Osteocyte (in vitro differentiated cells): ENCODE data around the gene PRKCE. TPM values are rescaled to one million over a fixed set of nuclear protein-coding genes. Genes with fewer than 3 reads are reported as not detected.

ENCODE experiments used
- DNase-seq: peaks from one replicate; pipeline ENCODE4 v3.0.0; 2021; ENCODE audit warnings: mixed read lengths; ENCODE audit not compliant: unreplicated experiment; ENCODE audit errors: extremely low spot score
- H3K27ac Mint-ChIP-seq: one replicate; pipeline ENCODE4 v1.8.0; 2021; ENCODE audit warnings: mild to moderate bottlenecking, mixed read lengths; ENCODE audit not compliant: unreplicated experiment
- H3K27me3 Mint-ChIP-seq: one replicate; pipeline ENCODE4 v1.8.0; 2021; ENCODE audit warnings: mixed read lengths; ENCODE audit not compliant: unreplicated experiment
- H3K36me3 Mint-ChIP-seq: one replicate; pipeline ENCODE4 v1.8.0; 2021; ENCODE audit warnings: mixed read lengths; ENCODE audit not compliant: unreplicated experiment
- H3K4me1 Mint-ChIP-seq: one replicate; pipeline ENCODE4 v1.8.0; 2021; ENCODE audit warnings: mixed read lengths; ENCODE audit not compliant: unreplicated experiment
- H3K4me3 Mint-ChIP-seq: one replicate; pipeline ENCODE4 v1.8.0; 2021; ENCODE audit warnings: mild to moderate bottlenecking, moderate library complexity, mixed read lengths; ENCODE audit not compliant: unreplicated experiment
- H3K9me3 Mint-ChIP-seq: one replicate; pipeline ENCODE4 v1.8.0; 2021; ENCODE audit warnings: mixed read lengths; ENCODE audit not compliant: unreplicated experiment
- total RNA-seq: library from RNA; stranded (reverse); gene quantifications from 2 replicates; pipeline ENCODE4 v1.2.1, GENCODE V29; 2021
- TF ChIP-seq, protein P1 (sequence below): fragments of 200-600 bp; sonication (generic); IDR thresholded peaks from 2 replicates; pipeline ENCODE4 v1.5.0; 2021; ENCODE audit warnings: antibody characterized with exemption, mild to moderate bottlenecking, moderate library complexity

Gene PRKCE
- total RNA-seq, 1 donor from 2014 or later: 13.8 TPM

DNA sequence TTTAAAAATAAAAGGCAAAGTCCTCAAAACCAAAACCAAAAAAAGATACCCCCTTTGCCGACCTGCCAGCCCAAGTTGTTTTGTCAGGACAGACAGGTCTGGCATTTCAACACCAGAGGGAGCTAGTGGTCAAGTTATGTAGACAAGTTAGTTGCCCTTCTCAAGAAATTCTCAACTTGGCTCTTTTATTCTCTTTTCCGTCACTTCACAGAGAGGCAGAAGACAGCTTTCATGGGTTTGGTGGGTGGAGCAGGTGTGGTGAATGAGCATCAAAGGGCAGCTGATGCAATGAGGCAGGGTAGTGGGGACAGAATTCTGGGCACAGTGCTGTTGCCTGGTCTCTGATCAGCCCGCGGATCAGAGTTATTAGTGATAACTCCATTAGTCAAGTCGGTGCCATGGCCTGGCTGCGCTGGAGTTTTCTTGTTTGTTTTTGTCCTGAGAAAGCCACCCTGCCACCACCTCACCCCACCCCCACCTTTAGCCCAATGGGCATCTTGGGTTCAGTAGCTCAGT, 342.1 kb downstream of the PRKCE start:
- TF ChIP-seq, protein P1, sequence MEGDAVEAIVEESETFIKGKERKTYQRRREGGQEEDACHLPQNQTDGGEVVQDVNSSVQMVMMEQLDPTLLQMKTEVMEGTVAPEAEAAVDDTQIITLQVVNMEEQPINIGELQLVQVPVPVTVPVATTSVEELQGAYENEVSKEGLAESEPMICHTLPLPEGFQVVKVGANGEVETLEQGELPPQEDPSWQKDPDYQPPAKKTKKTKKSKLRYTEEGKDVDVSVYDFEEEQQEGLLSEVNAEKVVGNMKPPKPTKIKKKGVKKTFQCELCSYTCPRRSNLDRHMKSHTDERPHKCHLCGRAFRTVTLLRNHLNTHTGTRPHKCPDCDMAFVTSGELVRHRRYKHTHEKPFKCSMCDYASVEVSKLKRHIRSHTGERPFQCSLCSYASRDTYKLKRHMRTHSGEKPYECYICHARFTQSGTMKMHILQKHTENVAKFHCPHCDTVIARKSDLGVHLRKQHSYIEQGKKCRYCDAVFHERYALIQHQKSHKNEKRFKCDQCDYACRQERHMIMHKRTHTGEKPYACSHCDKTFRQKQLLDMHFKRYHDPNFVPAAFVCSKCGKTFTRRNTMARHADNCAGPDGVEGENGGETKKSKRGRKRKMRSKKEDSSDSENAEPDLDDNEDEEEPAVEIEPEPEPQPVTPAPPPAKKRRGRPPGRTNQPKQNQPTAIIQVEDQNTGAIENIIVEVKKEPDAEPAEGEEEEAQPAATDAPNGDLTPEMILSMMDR: peak; percentile 83

DNA sequence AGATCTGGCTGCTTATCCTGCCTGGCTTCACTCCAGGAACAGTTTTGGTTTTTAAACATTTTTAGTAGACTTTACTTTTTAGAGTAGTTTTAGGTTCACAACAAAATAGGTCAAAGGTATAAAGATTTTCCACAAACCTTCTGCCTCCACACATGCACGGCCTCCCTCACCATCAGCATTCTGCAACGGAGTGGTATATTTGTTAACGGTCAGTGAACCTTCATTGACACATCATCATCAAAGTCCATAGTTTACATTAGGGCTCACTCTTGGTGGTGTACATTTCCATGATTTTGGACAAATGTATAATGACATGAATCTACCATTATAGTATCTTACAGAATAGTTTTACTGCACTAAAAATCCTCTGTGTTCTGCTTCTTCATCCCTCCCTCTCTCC, 342.6 kb downstream of the PRKCE start:
- TF ChIP-seq, protein P1: no peak
- Mint-ChIP-seq H3K36me3 (peaks cover 2% of the 10 kb centered on the region), H3K9me3 (no peaks in the 10 kb centered on the region), H3K27me3 (no peaks in the 10 kb centered on the region), H3K27ac (no peak overlapping the region), H3K4me3 (no peak overlapping the region), H3K4me1 (peaks cover 15% of the 10 kb centered on the region)
- DNase-seq: no peak

More for the DNA sequence above, 342.1 kb downstream of the PRKCE start:
- Mint-ChIP-seq H3K27ac (no peak overlapping the region), H3K4me3 (no peak overlapping the region), H3K9me3 (no peaks in the 10 kb centered on the region), H3K4me1 (peaks cover 14% of the 10 kb centered on the region), H3K27me3 (no peaks in the 10 kb centered on the region), H3K36me3 (peaks cover 5% of the 10 kb centered on the region)
- DNase-seq: peak; percentile 84

DNA sequence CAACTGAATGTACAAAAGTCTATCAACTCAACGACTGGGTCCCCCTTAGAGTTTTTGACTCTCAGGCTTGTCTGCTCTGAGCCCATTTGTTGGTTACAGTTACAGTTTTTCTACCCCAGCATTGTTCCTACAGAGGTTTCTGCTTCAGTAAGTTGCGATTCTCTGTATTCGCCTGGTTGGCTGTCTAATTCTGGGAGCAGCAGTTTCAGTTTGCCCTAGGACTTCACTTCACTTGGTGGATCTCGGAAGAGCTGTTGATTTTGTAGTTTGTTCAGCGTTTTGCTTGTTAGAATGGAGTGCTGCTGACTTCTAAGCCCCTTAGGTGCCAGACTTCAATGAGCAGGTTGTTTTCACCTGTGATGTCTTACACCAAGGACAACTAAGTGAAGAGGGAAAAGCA, 349.2 kb downstream of the PRKCE start:
- Mint-ChIP-seq H3K27me3 (no peaks in the 10 kb centered on the region), H3K4me3 (no peak overlapping the region), H3K4me1 (peaks cover 11% of the 10 kb centered on the region), H3K9me3 (no peaks in the 10 kb centered on the region), H3K27ac (no peak overlapping the region), H3K36me3 (peaks cover 14% of the 10 kb centered on the region)
- TF ChIP-seq, protein P1: no peak
- no peak for DNase-seq

DNA sequence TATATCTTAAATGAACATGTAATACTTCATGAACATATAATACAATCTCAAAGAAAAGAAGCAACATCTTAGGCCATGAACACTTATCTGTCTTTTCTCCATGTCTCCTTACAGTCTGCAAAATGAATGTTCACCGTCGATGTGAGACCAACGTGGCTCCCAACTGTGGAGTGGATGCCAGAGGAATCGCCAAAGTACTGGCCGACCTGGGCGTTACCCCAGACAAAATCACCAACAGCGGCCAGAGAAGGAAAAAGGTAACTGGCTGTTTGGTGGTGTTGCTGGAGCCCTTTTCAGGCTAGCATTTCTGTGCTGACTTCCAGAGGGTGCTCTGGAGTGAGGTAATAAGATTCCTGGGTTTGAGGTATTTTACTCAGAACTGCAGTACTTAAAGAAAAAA, 349.8 kb downstream of the PRKCE start:
- Mint-ChIP-seq H3K9me3 (no peaks in the 10 kb centered on the region), H3K27me3 (no peaks in the 10 kb centered on the region), H3K36me3 (peaks cover 14% of the 10 kb centered on the region), H3K4me1 (peaks cover 11% of the 10 kb centered on the region), H3K27ac (no peak overlapping the region), H3K4me3 (no peak overlapping the region)
- TF ChIP-seq, protein P1: no peak
- DNase-seq: no peak

DNA sequence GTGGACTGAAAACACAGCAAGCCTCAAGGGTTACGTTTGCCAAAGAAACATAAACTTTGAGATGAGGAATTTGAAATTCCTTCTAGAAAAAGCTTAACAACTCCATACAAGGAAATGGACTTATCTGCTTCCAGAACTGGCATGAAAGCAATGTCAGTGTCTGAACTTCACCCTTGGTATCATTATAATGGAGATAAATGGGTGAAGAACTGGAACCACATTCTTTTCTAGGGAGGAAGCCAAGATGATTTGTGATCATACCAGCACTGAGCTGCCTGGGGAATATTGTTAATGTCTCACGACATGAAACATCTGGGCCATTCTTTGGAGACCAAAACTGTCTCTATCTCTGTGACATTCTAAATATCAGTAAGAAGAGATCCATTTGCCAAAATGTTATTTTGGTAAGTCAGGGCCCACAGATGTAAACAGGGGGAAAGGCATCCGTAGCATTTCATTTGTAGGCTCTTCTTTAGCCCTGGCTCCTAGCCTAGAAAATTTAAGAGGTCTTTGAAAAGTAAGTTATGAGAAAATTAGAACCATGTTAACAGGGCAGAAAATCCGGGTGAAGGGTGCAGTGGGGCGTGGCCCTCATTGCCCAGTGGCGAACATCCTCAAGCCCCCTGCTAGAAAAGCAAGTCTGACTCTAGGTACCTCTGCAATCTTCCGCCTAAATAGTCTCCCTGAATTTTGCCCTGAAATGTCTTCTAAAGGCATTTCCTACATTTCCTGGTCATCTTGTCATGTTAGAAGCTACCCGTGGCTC, 350.4 kb downstream of the PRKCE start:
- Mint-ChIP-seq H3K27ac (peak overlapping the region; percentile 3), H3K4me3 (no peak overlapping the region), H3K4me1 (peaks cover 11% of the 10 kb centered on the region), H3K36me3 (peaks cover 15% of the 10 kb centered on the region), H3K27me3 (no peaks in the 10 kb centered on the region), H3K9me3 (no peaks in the 10 kb centered on the region)
- no peak for DNase-seq
- TF ChIP-seq, protein P1: no peak
